HepG2 (cell line): ENCODE data around the gene NOS1AP. TPM values are rescaled to one million over a fixed set of nuclear protein-coding genes. Genes with fewer than 3 reads are reported as not detected.

Experiments used
- ATAC-seq: fragments of 200-7000 bp; cut with Tn5 transposase; 3 replicates; pipeline ENCODE4 v1.9.1; 2020; ENCODE audit warnings: mild to moderate bottlenecking, moderate library complexity
- BruUV-seq: library from RNA; stranded (reverse); fragments of 400-500 nt; replicated peaks from 2 replicates; lab custom pipeline; 2021; lab: Mats Ljungman, UMichigan
- CTCF ChIA-PET: fragments of 300-600 bp; formaldehyde crosslinking; extraction: SDS; loops from one replicate; lab custom pipeline; 2021; ENCODE audit warnings: low total read pairs, inconsistent platforms, low intra/inter-chr PET ratio; lab: Yijun Ruan, JAX
- POLR2A ChIA-PET: fragments of 350-600 bp; sonication (Branson Sonifier 250); formaldehyde crosslinking; loops from one replicate; lab custom pipeline; 2020; ENCODE audit warnings: antibody characterized with exemption, inconsistent platforms; lab: Yijun Ruan, JAX
- DNase-seq: peaks from one replicate; pipeline ENCODE4 v3.0.0-alpha.2; 2015; ENCODE audit warnings: low spot score
- FAIRE-seq: peaks from 3 replicates; lab custom pipeline; 2011; peaks lifted over from hg19 to GRCh38; lab: Jason Lieb, UNC
- H2AFZ ChIP-seq: one replicate; pipeline ENCODE4 v1.6.1; 2011; ENCODE audit warnings: low read length, inconsistent platforms
- H3K27ac ChIP-seq: fragments of 300-600 bp; 3 replicates; pipeline ENCODE4 v1.8.0; 2011; ENCODE audit warnings: mixed run types, mild to moderate bottlenecking, mixed read lengths, low read length, inconsistent platforms; ENCODE audit not compliant: insufficient read depth; ENCODE audit errors: extremely low read length
- H3K27me3 ChIP-seq, 2 experiments: fragments of 200-600 bp in 1 of 2; 2 replicates in 1 of 2; 3 replicates in 1 of 2; pipeline versions ENCODE4 v1.6.0 to v1.8.0; 2011; ENCODE audit warnings: low read length in 2 of 2, mild to moderate bottlenecking in 2 of 2, moderate library complexity in 2 of 2, inconsistent platforms in 1 of 2; ENCODE audit not compliant: insufficient read depth in 2 of 2, control insufficient read depth in 1 of 2
- H3K36me3 ChIP-seq, 2 experiments: fragments of 200-600 bp in 1 of 2; replicated peaks in 1 of 2; 2 replicates in 1 of 2; 3 replicates in 1 of 2; pipeline versions ENCODE4 v1.5.1 to v1.8.0; 2011; ENCODE audit warnings: low read length in 2 of 2, inconsistent platforms in 1 of 2; ENCODE audit not compliant: insufficient read depth in 2 of 2, control insufficient read depth in 1 of 2
- H3K4me1 ChIP-seq: 2 replicates; pipeline ENCODE4 v1.5.1; 2012; ENCODE audit warnings: low read length, inconsistent platforms; ENCODE audit not compliant: insufficient read depth
- H3K4me2 ChIP-seq: 2 replicates; pipeline ENCODE4 v1.6.0; 2011; ENCODE audit warnings: low read depth, low read length, inconsistent platforms
- H3K4me3 ChIP-seq, 3 experiments: fragments of 200-600 bp in 1 of 3; sonication (generic), shearing (Covaris generic) in 1 of 3; replicated peaks in 1 of 3; 2 replicates each; pipeline ENCODE4 v1.5.1; 2011 to 2016; ENCODE audit warnings: low read length in 3 of 3, inconsistent platforms in 2 of 3, low read depth in 2 of 3, mild to moderate bottlenecking in 2 of 3, control low read depth in 1 of 3, mixed read lengths in 1 of 3; ENCODE audit not compliant: insufficient read depth in 1 of 3
- H3K79me2 ChIP-seq: one replicate; pipeline ENCODE4 v1.6.1; 2011; ENCODE audit warnings: low read length, inconsistent platforms; ENCODE audit not compliant: insufficient read depth
- H3K9ac ChIP-seq: 2 replicates; pipeline ENCODE4 v1.6.0; 2011; ENCODE audit warnings: mild to moderate bottlenecking, low read depth, low read length, inconsistent platforms; ENCODE audit not compliant: insufficient read depth
- H3K9me3 ChIP-seq: 2 replicates; pipeline ENCODE4 v1.5.1; 2012; ENCODE audit warnings: mild to moderate bottlenecking, low read length
- H4K20me1 ChIP-seq: 2 replicates; pipeline ENCODE4 v1.6.0; 2011; ENCODE audit warnings: inconsistent platforms, mild to moderate bottlenecking, low read length, moderate library complexity; ENCODE audit not compliant: insufficient read depth
- ARID5B ChIP-seq: IDR thresholded peaks from 2 replicates; pipeline ENCODE4 v1.4.0; 2020; ENCODE audit warnings: mild to moderate bottlenecking, missing genetic modification reagents
- HBP1 ChIP-seq: IDR thresholded peaks from 2 replicates; pipeline ENCODE4 v1.6.1; 2016; ENCODE audit warnings: low read depth, control low read depth
- JUN ChIP-seq: sonication (generic); formaldehyde crosslinking; IDR thresholded peaks from 2 replicates; pipeline ENCODE4 v1.4.0; 2020; ENCODE audit warnings: mild to moderate bottlenecking, missing genetic modification reagents
- MAFG ChIP-seq: sonication (generic); formaldehyde crosslinking; IDR thresholded peaks from 2 replicates; pipeline ENCODE4 v1.5.1; 2020; ENCODE audit warnings: mild to moderate bottlenecking, missing genetic modification reagents
- NR2C2 ChIP-seq: sonication (generic); formaldehyde crosslinking; IDR thresholded peaks from 2 replicates; pipeline ENCODE4 v1.4.0; 2020; ENCODE audit warnings: missing genetic modification reagents, mild to moderate bottlenecking, moderate library complexity, borderline replicate concordance
- PATZ1 ChIP-seq: sonication (generic); formaldehyde crosslinking; IDR thresholded peaks from 2 replicates; pipeline ENCODE4 v1.4.0; 2020; ENCODE audit warnings: missing genetic modification reagents
- RFXANK ChIP-seq: IDR thresholded peaks from 2 replicates; pipeline ENCODE4 v1.6.1; 2016
- TMF1 ChIP-seq: sonication (generic); formaldehyde crosslinking; IDR thresholded peaks from 2 replicates; pipeline ENCODE4 v1.8.1; 2022; ENCODE audit warnings: low read depth, missing genetic modification reagents
- ZGPAT ChIP-seq: IDR thresholded peaks from 2 replicates; pipeline ENCODE4 v1.6.1; 2016; ENCODE audit warnings: mild to moderate bottlenecking
- ZNF12 ChIP-seq: sonication (generic); formaldehyde crosslinking; IDR thresholded peaks from 2 replicates; pipeline ENCODE4 v1.5.0; 2020; ENCODE audit warnings: missing genetic modification reagents
- ZNF124 ChIP-seq: sonication (generic); formaldehyde crosslinking; IDR thresholded peaks from 2 replicates; pipeline ENCODE4 v1.4.0; 2020; ENCODE audit warnings: missing genetic modification reagents
- WGBS: methylation state at CpG from one replicate; pipeline ENCODE4 v1.1.6; 2017; ENCODE audit warnings: low lambda C conversion rate; 5-methylcytosine and 5-hydroxymethylcytosine counted together
- in situ Hi-C: cut with HindIII; loops from 2 replicates; pipeline ENCODE4 v1.10.0; 2017; ENCODE audit warnings: low pct_unique_long_range_greater_than_20kb; ENCODE audit not compliant: extremely low pct_ligation_motif_present
- intact Hi-C: fragments of 100-400 bp; cut with micrococcal nuclease; formaldehyde crosslinking; loops from one replicate; pipeline ENCODE4 v1.10.0; 2022; ENCODE audit not compliant: unreplicated experiment
- polyA plus RNA-seq, 8 experiments: library from polyadenylated mRNA; depleted of rRNA in 3 of 8; stranded (reverse) in 7 of 8; unstranded in 1 of 8; fragments of >200 nt; fragmentation: Illumina TruSeq in 4 of 8; extraction: Trizol in 4 of 8; gene quantifications; 2 replicates each; pipeline versions ENCODE4 v1.2.1 to v1.2.3, GENCODE V29; 2011 to 2016; ENCODE audit warnings: low read depth in 4 of 8, missing spikeins in 1 of 8, mixed read lengths in 1 of 8; ENCODE audit not compliant: insufficient read depth in 1 of 8
- total RNA-seq, 5 experiments: library from RNA; depleted of rRNA; stranded (reverse); fragments of >200 nt; fragmentation: Illumina TruSeq; extraction: Trizol; gene quantifications; 2 replicates each; pipeline ENCODE4 v1.2.3, GENCODE V29; 2016; ENCODE audit warnings: low read depth in 1 of 5

Gene NOS1AP
- total and polyA plus RNA-seq, 2 of the 13 experiments (the other 11 are each of a cell fraction or from before 2014, with no cell fraction given), result 2.0 to 3.3 TPM

GRCh38 chr1:162349635-162350330, 280.3 kb downstream of the NOS1AP start:
- Histone ChIP-seq H3K9ac (no peak overlapping the region), H3K9me3 (no peaks in the 10 kb centered on the region), H3K27me3 (no peaks in the 10 kb centered on the region), H2AFZ (no peak overlapping the region), H3K27ac (no peak overlapping the region), H4K20me1 (no peaks in the 10 kb centered on the region), H3K4me1 (no peaks in the 10 kb centered on the region), H3K79me2 (no peaks in the 10 kb centered on the region), H3K4me2 (no peak overlapping the region), H3K4me3 (no peak overlapping the region), H3K36me3 (peaks cover 8 to 31% of the 10 kb centered on the region in 2 experiments; a peak in 4 of 5 replicates)
- in situ Hi-C loops, result no loop called here
- DNase-seq, result no peak
- WGBS, result 81% methylated on average over 11 of the region's 11 CpGs
- no peak for TF ChIP-seq ARID5B
- TF ChIP-seq ZGPAT (CRISPR knock-in tag), result no peak
- TF ChIP-seq ZNF12 (CRISPR knock-in tag), result no peak
- TF ChIP-seq PATZ1 (CRISPR knock-in tag), result no peak
- TF ChIP-seq NR2C2, result no peak
- no peak for TF ChIP-seq MAFG (CRISPR knock-in tag)
- no peak for TF ChIP-seq HBP1 (CRISPR knock-in tag)
- TF ChIP-seq TMF1 (CRISPR knock-in tag), result no peak
- TF ChIP-seq ZNF124 (CRISPR knock-in tag), result no peak
- no peak for TF ChIP-seq RFXANK (CRISPR knock-in tag)
- no peak for TF ChIP-seq JUN (CRISPR knock-in tag)
- ChIA-PET POLR2A (no interaction called here), CTCF (no interaction called here)
- ATAC-seq, result no peak
- no TSS peak for BruUV-seq
- intact Hi-C loops, result no loop called here
- FAIRE-seq, result no peak
